Adipose tissue (tissue), 3 donors: ENCODE measurements around the gene C16orf87. TPM values are rescaled to one million over a fixed set of nuclear protein-coding genes. Genes with fewer than 3 reads are reported as not detected.

Experiments
- polyA plus RNA-seq, 3 donors: library from polyadenylated mRNA; stranded (reverse); fragments of 200-250 nt; gene quantifications; one replicate each; pipeline ENCODE4 v1.2.3, GENCODE V29; 2013
- donor health status: healthy with polysubstance abuse.
- donor health status: Bipolar disorder and iron deficiency.
- donor health status: healthy.

Gene C16orf87
- polyA plus RNA-seq, 3 donors = 1.8 to 5.3 (median 2.9) TPM

Other genes starting within 250 kb of the C16orf87 start
- under 1 TPM; 0.23 to 0.67 (median 0.27) TPM for gene SHCBP1, start 209.8 kb downstream of the C16orf87 start, polyA plus RNA-seq
- 10 to 100 TPM; 20.1 to 45.5 (median 34.5) TPM for gene VPS35, start 142.0 kb downstream of the C16orf87 start, polyA plus RNA-seq
- under 1 TPM; 0.41 to 0.67 (median 0.46) TPM for gene ORC6, start 141.5 kb downstream of the C16orf87 start, polyA plus RNA-seq
- gene MYLK3, start 82.8 kb downstream of the C16orf87 start, polyA plus RNA-seq = under 1 TPM; 0.01 to 0.22 (median 0.03) TPM
- gene GPT2, start 53.2 kb upstream of the C16orf87 start, polyA plus RNA-seq = 10 to 100 TPM; 30.0 to 62.0 (median 59.2) TPM
- gene DNAJA2, start 142.5 kb upstream of the C16orf87 start, polyA plus RNA-seq = 10 to 100 TPM; 17.0 to 43.3 (median 37.1) TPM